Midbrain (tissue), 1 donor: Measurements from ENCODE around the gene NOBOX.
"Not testable (repeated sequence)": the region's sequence is repeated elsewhere in the genome, so short reads cannot be mapped to it uniquely, and the experiment has no call there.

ENCODE experiments used
- DNase-seq: peaks from one replicate; lab custom pipeline; 2025; lab: John Stamatoyannopoulos, UW

NOBOX gene

DNA sequence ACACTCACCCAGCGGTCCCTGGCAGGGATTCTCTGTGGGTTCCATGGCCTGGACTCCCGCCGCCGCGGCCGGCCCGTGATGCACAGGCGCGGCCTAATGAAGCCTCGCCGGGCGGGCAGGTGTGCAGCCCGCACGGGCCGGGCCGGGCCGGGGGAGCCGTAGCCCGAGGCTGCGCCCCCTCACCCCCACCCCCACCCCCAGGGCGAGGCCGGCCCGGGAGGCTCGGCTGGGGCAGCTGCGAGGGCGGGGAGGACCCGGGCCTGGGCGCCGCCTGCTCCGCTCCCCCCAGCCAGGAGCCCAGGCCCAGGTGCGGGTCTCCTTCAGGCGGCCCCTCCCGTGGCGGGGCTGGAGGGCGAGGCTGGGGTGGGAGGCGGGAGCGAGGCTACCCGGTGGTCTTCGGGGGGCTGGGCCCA, at the start of gene NOBOX:
TSS of gene NOBOX (minus strand) at position 45 of the 413 bp plus-strand sequence.
- no peak for DNase-seq

DNA sequence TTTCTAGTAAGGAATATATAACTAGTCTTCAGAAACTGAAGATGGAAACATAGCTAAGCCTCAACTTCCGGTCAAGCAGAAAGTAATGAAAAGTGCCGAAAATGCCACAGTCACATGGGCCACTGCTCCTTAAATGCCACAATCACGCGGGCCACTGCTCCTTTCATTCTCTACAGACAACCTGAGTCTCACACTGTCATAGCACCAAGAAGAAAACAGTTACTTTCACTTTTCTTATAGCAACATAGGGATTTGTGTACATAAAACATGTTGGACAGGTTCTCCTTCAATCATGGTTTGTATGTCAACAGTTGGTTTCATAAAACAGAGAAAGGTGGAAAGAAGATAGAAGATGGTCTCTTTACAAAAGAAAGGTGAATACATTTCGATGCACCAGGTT, 48.6 kb upstream of the NOBOX start:
- no peak for DNase-seq

DNA sequence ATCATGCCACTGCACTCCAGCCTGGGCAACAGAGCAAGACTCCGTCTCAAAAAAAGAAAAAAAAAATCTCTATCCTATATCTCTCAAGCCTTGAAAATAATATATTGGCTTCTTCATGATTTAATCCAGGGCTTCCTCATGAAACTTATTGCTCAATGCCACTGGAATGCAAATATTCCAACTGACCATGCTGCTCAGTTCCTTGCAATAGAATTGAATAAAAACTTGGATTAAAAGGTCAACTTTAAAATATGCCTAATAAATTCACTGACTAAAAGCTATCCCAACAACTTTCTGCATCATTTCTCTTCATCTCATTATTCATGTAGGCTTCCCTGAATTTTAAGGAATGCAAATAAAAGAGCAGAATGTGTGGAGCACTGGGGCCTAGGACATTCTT, 42.1 kb upstream of the NOBOX start:
- no peak for DNase-seq

DNA sequence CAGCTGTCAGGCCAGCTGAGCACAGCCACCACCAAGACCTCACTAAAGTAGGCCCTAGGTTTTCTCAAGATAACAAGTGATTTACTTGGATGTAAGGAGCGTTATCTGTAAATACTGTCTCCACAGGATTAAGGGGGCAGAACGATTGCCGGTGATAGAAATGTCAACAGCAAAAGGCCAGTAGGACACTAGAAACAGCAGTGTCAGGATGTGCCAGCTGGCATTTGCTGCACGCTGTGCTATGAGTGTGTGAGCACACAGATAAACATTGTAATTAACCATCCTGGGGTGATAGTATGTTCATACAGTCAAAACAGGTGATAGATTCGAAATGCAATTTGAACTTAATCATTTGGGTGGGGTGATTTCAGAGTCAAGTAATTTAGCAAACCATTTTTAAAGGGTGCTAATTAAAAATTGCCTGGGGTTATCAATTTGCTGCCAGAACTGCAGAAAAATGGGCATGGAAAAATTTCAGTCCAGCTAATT, 36.3 kb upstream of the NOBOX start:
- DNase-seq = no peak

DNA sequence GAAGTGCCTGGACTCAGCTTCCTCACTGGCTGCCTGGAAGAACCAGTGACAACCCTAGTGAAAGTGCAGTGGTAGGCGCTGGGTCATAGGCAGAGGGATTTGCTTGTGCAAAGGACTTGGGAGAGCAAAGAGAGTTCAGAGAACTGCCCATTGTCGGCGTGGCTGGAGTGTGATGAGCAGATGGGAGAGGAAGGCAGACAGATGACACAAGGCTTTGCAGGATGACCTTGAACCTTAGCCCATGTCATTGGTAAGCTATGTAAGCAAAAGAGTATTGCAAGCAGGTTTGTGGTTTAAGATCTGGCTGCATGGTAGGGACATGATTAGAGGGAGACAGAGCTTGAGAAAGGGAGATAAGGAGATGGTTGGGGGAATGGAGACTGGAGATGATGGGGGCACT, 35.3 kb upstream of the NOBOX start:
- DNase-seq = no peak

DNA sequence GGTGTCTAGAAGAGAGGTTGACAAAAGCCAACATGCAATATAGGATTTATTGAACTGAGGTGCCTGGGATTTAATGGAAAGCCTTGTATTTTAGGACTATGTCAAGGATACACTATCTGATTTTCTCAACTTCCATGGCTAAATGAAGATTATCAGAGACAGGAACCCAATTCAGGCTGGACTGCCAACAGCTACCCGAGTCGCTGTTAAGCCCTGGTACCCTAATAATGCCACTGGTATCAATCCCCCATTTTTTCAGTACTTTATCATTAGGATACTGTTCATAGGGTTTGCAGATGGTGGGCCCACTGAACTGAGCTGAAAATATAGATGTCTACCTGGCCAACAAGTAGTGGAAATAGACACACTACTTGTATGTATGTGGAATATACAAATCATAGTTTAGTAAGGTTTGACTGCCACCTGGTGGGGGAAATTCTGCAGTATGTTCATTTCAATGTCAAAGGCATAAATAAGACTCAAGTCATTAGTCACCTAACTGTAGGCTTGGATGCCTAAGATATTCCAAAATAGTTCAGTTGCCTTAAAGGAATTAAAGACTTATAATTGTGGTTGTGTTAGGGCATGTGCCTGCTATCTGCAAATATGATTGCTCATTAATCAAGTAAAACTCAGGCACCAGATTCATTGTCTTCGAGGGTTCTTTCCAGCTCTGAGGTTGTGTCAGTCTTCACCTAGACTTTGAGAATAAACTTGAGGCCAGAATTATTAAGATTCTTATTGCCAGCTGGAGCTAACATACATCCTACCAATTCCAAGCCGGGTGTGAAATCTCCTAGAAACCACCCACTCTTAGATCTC, 34.1 kb upstream of the NOBOX start:
- peak; percentile 71 for DNase-seq

DNA sequence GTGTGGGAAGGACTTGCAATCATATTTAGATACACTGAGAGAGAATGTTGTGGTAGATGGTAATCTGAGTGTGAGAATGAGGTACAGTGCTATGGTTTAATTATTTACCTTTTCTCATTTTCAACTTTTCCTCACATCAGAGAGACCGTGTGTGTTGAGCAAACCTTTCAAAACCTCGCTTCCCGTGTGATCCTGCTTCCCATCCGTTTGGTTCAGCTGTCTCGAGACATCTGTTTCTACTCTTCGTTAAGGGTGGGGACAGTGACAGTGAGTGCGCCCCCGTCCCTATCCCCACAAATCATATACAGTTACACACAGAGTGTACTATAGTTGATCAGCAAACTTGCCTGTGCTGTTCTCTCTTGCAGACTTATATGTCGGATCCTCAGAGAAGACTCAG, 33.0 kb upstream of the NOBOX start:
- no peak for DNase-seq

DNA sequence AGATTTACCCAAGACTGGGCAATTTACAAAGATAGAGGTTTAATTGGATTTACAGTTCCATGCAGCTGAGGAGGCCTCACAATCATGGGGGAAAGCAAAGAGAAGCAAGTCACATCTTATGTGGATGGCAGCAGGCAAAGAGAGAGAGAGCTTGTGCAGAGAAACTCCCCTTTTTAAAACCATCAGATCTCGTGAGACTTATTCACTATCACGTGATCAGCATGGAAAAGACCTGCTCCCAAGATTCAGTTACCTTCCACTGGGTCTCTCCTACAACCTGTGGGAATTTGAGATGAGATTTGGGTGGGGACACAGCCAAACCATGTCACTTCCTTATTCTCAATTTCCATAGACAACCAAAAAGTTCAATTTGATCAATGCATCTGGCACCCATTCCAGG, 24.9 kb upstream of the NOBOX start:
- no peak for DNase-seq

DNA sequence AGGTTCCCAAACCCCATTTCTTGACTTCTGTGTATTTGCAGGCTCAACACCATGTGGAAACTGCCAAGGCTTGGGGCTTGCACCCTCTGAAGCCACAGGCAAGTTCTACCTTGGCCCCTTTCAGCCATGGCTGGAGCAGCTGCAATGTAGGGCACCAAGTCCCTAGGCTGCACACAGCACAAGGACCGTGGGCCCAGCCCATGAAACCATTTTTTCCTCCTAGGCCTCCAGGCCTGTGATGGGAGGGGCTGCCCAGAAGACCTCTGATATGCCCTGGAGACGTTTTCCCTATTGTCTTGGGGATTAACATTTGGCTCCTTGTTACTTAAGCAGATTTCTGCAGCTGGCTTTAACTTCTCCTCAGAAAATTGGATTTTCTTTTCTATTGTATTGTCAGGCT, 24.0 kb upstream of the NOBOX start:
- not testable (repeated sequence) for DNase-seq

DNA sequence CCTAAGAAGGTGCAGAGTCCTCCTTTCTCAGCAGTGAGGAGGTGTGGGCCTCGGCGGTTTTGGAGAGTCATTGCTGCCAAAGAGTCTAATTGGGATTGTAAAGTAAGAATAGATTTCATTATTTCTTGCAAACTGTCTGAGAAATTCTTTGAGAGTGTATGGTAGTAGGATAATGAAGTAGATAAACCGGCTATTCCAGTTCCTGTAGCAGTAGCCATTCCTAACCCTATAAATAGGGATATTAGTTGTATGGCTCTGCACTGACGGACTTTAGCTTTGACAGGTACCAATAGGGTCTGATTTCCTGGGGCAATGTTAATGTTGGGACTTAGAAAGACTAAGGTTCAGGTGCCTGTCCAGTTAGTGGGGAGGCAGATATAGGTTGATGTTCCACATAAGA, 15.4 kb upstream of the NOBOX start:
- not testable (repeated sequence) for DNase-seq

DNA sequence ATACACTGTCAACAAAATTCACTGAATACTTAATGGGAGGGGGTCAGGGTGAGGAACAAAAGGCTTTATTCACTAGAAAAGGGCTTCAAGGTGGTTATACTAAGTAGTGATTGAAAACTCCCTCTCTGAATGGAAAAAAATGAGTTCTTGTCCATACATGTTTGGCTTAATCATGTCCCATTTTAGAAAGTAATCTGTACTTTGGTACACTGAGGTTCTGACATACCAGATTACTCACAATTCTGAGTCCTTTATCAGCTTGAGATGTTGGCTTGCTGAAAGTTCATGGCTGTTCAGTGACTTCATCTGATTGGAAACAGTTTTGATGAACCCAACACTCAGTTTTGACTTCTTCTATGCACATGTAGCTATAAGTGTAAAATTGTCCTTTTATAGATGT, 12.8 kb upstream of the NOBOX start:
- no peak for DNase-seq

DNA sequence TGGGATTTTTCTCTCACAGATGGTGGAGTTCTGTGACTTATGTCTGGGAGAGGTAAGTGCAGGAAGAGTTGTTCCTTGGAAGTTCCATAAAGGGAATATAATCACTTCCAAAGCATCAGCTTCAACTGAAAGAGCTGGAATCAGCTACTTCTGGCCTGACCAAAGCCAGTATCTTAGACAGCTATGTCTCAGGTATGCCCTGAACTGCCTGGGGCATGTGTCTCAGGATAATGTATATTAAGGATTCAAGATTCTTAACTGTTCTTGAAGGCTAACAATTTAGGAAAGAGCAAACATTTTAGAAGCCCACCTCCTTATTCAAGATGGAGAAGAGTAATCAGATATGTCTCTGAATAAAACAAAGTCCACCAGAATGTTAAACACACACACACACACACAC, 12.4 kb upstream of the NOBOX start:
- no peak for DNase-seq

DNA sequence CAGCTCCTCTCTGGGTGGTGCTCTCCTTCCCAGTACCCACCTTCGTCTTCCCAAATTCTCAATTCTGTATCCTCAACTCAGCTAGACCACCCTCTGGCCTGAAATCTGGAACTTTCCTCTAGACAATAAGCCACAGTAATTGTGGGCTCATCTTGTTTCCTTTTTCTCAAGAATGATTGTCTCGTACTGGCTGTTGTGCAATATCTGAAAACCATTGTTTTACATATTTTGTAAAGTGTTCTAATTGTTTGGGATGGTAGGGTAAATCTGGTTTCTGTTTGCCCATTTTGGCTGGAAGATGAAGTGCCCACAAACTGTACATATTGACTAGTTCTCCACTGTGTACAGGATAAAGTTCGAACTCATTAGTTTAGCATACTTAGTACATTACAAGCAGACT, 11.3 kb upstream of the NOBOX start:
- DNase-seq = no peak

DNA sequence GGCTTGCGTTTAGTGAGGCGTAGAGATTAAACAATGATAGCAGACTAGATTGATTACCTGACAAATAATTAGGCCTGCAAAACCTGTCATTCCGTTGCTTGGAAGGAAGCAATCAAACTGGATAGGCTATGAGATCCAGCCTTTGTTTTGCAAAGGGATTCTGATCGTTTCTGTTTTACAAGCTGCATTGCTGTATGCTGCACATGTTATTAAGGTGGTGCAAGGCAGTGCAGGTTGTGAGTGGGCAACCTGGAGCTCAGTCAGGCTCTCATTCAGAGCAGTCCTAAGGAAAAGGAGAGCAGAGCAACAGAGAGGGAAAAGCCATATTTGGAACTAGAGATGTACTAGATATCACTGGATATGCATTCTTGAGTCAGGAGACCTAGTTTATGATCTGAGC, 6.9 kb upstream of the NOBOX start:
- no peak for DNase-seq

DNA sequence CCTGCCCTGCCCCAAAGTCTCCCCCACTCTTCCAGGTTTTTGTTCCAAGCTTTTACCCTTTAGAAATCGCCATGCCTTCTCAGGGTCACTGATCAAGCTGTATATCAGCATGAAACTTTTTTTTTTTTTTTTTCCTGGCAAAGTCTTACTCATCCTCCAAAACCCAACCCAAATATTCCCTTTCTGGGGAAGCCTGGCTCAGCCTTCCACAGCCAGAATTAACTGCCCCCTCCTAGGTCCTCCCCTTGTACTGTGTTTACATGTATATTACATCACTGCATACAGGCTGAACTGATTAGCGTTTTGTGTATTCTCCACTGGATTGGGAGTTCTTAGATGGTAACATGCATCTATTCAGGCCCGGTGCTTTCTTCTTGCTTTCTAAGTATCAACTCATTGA, 4.6 kb upstream of the NOBOX start:
- DNase-seq = no peak

DNA sequence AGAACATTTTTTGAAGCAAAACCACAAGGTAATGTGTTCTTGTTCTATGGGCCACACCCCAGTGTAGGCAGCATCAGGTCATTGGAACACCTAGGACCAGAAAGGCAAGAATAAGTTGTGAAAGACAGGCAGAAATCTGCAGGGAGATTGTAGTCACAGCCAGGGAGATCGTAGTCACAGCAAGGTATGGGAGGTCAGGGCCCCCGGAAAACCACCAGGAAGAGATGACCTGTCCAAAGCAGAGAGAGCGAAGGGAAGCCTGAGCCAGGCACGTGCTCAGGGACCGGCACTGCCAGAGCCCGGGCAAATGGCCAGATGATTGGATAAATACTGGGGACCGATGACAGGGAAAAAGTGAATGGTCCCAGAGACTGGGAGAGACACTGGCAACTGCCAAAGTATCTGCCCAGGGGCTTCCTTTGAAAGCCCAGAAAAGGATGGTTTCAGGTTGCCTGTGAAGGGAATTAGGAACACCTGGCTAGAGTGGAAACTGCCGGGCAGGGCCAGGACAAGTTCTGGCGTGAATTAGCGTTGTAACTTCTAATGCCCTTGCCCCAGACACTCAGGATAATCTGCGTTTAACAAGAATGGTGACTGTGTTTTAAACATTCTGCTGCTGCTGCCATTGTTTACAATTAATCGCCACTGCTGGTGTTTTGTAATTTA, 3.9 kb upstream of the NOBOX start:
- DNase-seq = no peak

DNA sequence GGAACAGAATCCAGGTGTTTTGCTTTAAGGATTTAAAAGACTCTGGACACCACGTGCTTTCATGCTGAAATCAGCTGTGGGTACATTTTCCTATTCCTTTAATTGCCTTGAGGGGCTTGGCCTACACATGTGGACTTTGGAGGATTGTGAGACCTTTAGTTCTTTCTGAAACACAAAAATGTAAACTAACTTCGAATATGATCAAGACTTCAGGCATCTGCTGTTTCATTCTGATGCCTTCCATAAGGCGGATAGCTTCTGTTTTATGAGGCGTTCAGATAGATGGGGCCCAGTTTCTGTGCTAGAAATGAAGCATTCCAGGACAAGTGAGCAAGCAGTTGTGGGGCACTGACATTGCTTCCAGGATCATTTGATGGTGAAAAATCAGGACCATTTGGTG, 1.5 kb upstream of the NOBOX start:
- DNase-seq = no peak

DNA sequence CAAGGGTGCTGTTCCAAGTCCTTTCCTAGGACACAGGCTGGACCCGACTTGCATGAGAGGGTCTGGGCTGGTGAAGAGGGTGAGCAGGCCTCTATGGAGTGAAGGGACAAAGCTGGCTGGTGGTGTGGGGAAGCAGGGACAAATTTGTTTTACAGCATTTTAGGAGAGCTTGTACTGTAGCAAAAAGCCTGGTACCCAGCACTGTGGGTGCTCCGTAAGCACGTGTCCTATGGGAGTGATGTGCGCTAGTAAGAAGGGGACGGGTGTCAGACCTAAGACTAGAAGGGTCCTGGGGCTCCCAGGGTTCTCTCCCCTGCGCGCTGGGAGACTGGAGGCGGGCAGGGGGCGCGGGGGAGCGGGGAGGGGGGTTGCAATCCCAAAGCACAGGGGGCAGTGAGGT, 391 bp downstream of the NOBOX start:
- DNase-seq = no peak

DNA sequence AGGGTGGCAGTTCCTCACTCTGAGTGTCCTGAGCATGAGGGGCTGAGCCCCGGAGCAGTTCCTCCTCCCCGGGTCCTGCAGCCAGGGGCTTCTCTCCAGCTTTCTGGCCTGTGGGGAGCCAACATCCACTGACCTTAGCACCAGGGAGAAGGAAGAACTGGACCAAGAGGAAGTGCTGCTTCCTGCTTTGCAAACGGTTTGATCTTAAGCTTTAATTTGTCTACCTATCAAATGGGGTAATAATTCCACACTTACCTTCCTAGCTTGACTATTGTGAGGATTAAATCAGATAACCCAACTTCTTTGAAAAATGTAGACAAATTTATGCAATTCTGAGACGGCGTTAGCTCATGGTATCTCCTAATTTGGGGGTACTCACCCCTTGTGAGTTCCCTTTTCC, 2.0 kb downstream of the NOBOX start:
- DNase-seq = no peak

DNA sequence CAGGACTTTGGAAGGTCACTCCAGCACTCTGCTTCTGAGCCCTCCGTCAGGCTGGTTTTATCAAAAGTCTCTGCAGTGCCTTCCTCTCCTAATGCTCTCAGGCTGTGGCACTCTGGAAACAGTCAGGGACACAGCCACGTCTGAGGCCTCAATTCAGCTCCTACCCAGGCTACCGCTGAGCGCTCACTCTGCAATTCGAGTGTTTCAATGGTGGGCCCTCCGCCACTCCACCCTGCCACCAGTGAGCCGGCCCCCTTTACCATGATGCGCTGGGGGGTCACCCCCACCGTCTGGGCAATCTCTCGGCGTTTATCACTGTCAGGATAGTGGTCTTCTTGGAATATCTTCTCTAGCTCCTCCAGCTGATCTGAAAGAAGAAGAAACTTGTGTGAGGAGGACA, 3.5 kb downstream of the NOBOX start:
- DNase-seq = no peak

DNA sequence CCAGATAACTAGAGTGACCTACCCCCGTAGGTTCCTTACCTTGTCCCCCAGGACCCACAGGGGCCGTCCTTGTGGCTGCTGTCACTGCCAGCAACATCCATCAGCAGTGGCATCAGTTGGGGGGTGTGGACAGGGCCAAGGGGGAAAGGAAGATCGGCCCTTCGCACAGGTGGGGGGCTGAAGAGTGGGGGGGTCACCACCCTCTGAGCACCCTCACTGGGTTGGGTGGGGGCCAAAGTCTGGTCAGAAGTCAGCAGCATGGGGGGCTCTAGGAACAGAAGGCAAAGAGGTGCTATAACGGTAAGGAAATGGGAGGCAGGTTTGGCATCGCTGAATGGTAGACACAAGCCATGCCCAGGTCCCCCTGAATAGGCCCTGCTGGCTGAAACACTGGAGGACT, 4.6 kb downstream of the NOBOX start:
- no peak for DNase-seq

DNA sequence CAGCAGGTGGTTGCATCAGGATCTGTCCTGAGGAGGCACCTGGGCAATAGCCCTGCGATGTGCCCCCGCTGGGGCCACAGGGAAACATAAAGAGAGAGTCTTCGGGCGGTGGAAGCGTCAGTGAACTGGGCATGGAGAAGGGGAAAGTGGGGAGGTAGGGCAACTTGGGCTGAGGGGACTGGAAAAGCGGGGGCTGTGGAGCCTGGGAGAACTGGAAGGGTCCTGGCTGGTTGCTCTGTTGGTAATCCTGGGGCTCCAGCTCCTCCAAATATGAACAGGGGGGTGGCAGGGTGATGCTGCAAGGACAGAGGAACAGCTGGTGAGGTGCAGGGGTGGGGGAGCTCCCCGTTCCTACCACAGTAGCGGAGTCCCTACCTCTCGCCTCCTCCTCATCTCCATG, 5.2 kb downstream of the NOBOX start:
- no peak for DNase-seq

DNA sequence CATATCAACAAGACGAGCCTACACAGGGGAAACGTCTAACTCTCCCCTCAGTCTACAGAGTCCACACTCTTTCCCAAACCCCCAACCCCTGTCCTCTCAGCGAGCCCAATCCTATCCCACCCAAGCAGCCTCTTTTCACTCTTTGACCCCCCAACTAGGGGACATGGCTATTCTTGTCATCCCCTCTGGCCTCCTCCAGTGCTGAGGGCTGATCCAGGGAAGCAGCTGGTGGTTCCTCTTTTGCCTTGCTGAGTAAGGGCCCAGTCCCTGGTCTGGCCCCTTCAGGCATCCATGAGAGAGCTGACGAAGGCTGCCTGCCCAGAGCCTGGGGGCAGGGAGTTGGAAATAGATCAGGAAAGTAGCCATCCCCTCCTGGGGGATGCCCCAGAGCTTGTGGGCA, 6.4 kb downstream of the NOBOX start:
- no peak for DNase-seq

DNA sequence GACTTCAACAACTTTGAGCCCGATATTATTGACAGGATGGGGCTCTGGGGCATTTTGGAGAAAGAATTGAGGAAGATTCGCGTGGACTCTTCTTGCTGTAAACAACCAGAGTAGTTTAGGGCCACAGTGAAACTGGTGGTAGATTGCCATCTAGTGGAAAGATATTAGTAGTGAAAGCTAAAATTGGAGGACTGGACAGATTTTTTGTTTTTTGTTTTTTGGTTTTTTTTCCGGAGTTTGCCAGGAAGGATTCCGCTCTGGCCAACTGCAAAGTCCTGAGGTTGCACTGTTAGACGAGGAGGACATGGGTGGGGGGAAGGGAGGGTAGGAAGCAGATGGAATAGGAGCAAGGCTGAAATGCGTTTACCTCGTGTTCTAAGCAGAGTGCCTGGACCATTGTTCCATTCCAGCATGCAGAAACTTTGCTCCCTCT, 11.7 kb downstream of the NOBOX start:
- peak; percentile 72 for DNase-seq
